PFSK-1 (cell line): Measurements from ENCODE around the gene RREB1.

Experiments
- FOXP2 ChIP-seq: optimal IDR thresholded peaks from 2 replicates; pipeline ENCODE3; 2011; ENCODE audit warnings: borderline replicate concordance, control low read depth, inconsistent platforms; ENCODE audit not compliant: insufficient read depth; ENCODE audit errors: extremely low read length, extremely low read depth
- POLR2AphosphoS5 ChIP-seq: IDR thresholded peaks from 2 replicates; pipeline ENCODE4 v1.6.1; 2012; ENCODE audit warnings: low read depth, mild to moderate bottlenecking, control low read depth, low read length, moderate library complexity
- SIN3A ChIP-seq: IDR thresholded peaks from 2 replicates; pipeline ENCODE4 v1.6.1; 2012; ENCODE audit warnings: mild to moderate bottlenecking, low read length, moderate library complexity, borderline replicate concordance; ENCODE audit not compliant: insufficient read depth
- TAF1 ChIP-seq: IDR thresholded peaks from 2 replicates; pipeline ENCODE4 v1.6.1; 2012; ENCODE audit warnings: low read length, control low read depth, borderline replicate concordance; ENCODE audit not compliant: insufficient read depth
- TF ChIP-seq, protein P1 (sequence below), 2 experiments: IDR thresholded peaks; 2 replicates each; pipeline versions ENCODE4 v1.6.1 to v1.8.0; 2011 to 2012; ENCODE audit warnings: low read depth in 2 of 2, low read length in 2 of 2, control low read depth in 1 of 2, inconsistent platforms in 1 of 2, mild to moderate bottlenecking in 1 of 2, moderate library complexity in 1 of 2; ENCODE audit not compliant: insufficient read depth in 1 of 2

The RREB1 gene

DNA sequence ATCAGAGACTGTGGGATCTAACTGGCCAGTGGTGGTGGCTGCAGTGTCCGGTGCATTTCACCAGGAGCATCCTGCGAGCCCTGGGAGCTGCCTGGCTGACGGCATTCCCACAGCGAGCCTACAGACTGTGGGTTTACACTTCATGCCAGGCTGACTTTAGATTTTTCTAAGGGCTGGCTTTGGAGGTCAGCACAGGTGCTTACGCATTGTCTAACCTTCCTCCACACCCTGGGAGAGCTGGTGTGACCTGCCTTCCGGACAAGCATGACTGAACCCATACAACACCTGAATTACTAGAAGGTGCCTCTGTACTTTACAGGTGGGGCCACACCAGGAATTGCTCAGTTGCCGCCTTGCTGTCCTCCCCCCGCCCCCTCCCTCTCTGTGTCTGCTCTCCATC lies 96.2 kb downstream of the RREB1 start:
- TF ChIP-seq FOXP2 (no peak), SIN3A (no peak), TAF1 (no peak), POLR2AphosphoS5 (no peak)
- TF ChIP-seq, protein P1, sequence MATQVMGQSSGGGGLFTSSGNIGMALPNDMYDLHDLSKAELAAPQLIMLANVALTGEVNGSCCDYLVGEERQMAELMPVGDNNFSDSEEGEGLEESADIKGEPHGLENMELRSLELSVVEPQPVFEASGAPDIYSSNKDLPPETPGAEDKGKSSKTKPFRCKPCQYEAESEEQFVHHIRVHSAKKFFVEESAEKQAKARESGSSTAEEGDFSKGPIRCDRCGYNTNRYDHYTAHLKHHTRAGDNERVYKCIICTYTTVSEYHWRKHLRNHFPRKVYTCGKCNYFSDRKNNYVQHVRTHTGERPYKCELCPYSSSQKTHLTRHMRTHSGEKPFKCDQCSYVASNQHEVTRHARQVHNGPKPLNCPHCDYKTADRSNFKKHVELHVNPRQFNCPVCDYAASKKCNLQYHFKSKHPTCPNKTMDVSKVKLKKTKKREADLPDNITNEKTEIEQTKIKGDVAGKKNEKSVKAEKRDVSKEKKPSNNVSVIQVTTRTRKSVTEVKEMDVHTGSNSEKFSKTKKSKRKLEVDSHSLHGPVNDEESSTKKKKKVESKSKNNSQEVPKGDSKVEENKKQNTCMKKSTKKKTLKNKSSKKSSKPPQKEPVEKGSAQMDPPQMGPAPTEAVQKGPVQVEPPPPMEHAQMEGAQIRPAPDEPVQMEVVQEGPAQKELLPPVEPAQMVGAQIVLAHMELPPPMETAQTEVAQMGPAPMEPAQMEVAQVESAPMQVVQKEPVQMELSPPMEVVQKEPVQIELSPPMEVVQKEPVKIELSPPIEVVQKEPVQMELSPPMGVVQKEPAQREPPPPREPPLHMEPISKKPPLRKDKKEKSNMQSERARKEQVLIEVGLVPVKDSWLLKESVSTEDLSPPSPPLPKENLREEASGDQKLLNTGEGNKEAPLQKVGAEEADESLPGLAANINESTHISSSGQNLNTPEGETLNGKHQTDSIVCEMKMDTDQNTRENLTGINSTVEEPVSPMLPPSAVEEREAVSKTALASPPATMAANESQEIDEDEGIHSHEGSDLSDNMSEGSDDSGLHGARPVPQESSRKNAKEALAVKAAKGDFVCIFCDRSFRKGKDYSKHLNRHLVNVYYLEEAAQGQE (IDR thresholded peaks at IDR 0.05; ENCODE audit: insufficient read depth in 1 of 2, low read depth in 2 of 2, low read length in 2 of 2): no peak

DNA sequence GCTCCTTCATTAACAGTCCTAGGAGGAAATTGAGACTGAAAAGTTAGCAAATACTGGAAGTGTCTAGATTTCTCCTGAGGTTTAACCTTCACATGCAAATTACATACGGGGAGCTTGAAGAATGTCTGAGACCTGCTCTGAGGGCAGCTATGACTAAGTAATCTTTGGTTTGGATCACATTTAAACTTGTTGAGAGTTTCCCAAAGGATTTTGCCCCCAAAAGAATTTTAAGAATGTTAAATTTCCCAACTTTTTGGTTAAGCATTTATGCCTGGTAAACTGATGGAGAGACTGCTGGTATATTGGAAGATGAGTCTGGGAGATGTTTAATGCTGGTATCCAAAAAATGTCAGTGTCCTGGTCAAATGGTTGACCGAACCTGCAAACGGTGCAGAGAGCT lies 97.0 kb downstream of the RREB1 start:
- no peak for TF ChIP-seq TAF1
- TF ChIP-seq, protein P1 (IDR thresholded peaks at IDR 0.05; ENCODE audit: insufficient read depth in 1 of 2, low read depth in 2 of 2, low read length in 2 of 2): no peak
- no peak for TF ChIP-seq POLR2AphosphoS5
- no peak for TF ChIP-seq SIN3A
- TF ChIP-seq FOXP2: no peak

DNA sequence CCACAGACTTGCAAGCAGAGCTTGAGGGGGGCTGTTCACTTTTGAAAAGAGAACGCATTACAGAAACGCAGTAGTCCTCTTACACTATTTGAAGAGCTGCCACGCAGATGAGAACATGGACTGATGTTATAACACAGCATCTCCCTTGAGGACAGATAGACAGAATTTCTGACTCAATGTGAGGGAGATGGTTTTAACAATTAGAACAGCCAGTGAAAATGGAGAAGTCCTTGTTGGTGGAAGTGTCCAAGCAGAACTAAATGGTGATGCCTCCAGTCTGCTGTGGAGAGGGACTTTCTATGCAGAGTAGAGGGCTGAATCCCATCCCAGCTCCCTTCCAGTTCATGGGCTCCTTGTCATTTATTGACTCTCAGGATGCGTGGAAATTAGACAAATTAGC lies 100.0 kb downstream of the RREB1 start:
- TF ChIP-seq, protein P1 (IDR thresholded peaks at IDR 0.05; ENCODE audit: insufficient read depth in 1 of 2, low read depth in 2 of 2, low read length in 2 of 2): no peak
- TF ChIP-seq SIN3A (no peak), FOXP2 (no peak), POLR2AphosphoS5 (no peak), TAF1 (no peak)

DNA sequence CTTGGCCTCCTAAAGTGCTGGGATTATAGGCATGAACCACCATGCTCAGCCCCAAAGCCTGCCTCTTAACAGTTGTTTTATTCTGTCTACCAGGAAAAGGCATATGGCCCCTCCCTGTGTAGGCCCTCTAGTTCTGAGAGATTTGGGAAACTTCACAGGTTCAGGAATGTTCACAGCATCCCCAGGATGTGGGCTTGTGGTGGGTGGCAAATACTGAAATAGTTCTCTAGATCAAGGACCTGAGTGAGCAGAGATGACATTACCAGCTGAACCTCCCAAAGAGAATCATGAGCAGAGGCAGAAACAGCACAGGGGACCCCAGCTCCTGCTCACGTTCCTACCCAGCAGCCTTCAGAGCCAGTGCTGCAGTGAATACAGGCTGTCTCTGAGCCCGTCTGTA lies 105.7 kb downstream of the RREB1 start:
- TF ChIP-seq FOXP2 (no peak), POLR2AphosphoS5 (no peak), SIN3A (no peak), TAF1 (no peak)
- TF ChIP-seq, protein P1 (IDR thresholded peaks at IDR 0.05; ENCODE audit: insufficient read depth in 1 of 2, low read depth in 2 of 2, low read length in 2 of 2): no peak

DNA sequence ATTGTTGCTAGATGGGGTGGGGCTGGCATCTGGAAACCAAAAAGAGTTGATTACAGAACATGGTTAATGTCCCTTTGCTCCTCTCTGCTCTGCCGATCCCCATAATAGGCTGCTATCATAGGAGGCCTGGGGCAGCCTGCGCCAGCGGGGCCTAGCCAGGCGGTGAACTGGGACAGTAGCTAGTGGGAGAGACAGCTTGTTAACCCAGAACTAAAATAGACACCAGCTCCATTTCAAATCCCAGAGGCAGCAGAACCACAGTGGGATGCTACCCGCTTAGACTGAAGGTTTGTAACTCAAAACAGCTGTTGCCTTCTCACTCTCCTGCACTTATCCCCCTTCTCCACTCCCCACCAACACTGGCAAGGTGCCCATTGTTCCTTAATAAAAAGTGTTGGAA lies 106.7 kb downstream of the RREB1 start:
- TF ChIP-seq POLR2AphosphoS5: no peak
- no peak for TF ChIP-seq TAF1
- TF ChIP-seq, protein P1 (IDR thresholded peaks at IDR 0.05; ENCODE audit: insufficient read depth in 1 of 2, low read depth in 2 of 2, low read length in 2 of 2): no peak
- TF ChIP-seq SIN3A: no peak
- no peak for TF ChIP-seq FOXP2
